Gastrocnemius medialis (tissue), 4 donors: Measurements from ENCODE around the gene PHC2. TPM values are rescaled to one million over a fixed set of nuclear protein-coding genes. Genes with fewer than 3 reads are reported as not detected.

ENCODE experiments used
- ATAC-seq, 2 donors: fragments of 150-250 bp; one replicate each; pipeline ENCODE4 v1.9.1; 2016
- DNase-seq, 2 donors: peaks; one replicate each; pipeline ENCODE4 v3.0.0-alpha.2; 2019
- H3K27ac ChIP-seq, 4 donors: fragments of 200-600 bp; sonication (generic); 1 replicate in 1 of 4; 2 replicates in 3 of 4; pipeline ENCODE4 v1.5.1; 2016 to 2018; ENCODE audit warnings: mild to moderate bottlenecking in 2 of 4, moderate library complexity in 1 of 4
- H3K27me3 ChIP-seq, 3 donors: fragments of 200-600 bp; sonication (generic) in 2 of 3; 1 replicate in 1 of 3; 2 replicates in 2 of 3; pipeline versions ENCODE4 v1.5.1 to v1.6.0; 2016 to 2019; ENCODE audit warnings: mild to moderate bottlenecking in 1 of 3, moderate library complexity in 1 of 3
- H3K36me3 ChIP-seq, 2 donors: fragments of 200-600 bp; sonication (generic) in 1 of 2; one replicate each; pipeline ENCODE4 v1.5.1; 2017 to 2018
- H3K4me1 ChIP-seq, 2 donors: fragments of 200-600 bp; sonication (generic) in 1 of 2; one replicate each; pipeline ENCODE4 v1.5.1; 2016 to 2017; ENCODE audit warnings: mild to moderate bottlenecking in 2 of 2
- H3K4me3 ChIP-seq, 4 donors: fragments of 200-600 bp; sonication (generic) in 3 of 4; 1 replicate in 1 of 4; 2 replicates in 3 of 4; pipeline ENCODE4 v1.5.1; 2016 to 2019; ENCODE audit warnings: mild to moderate bottlenecking in 2 of 4
- H3K9me3 ChIP-seq, 3 donors: fragments of 200-600 bp; sonication (generic) in 2 of 3; 1 replicate in 1 of 3; 2 replicates in 2 of 3; pipeline ENCODE4 v1.5.1; 2016 to 2019
- POLR2A ChIP-seq, 2 donors: fragments of 450-650 bp; IDR thresholded peaks; one replicate each; pipeline ENCODE4 v1.6.1; 2017; ENCODE audit warnings: antibody characterized with exemption in 2 of 2, mild to moderate bottlenecking in 2 of 2, moderate library complexity in 2 of 2
- in situ Hi-C, 4 donors: fragments of 200-750 bp; cut with MboI; loops; one replicate each; pipeline versions ENCODE4 v1.15.0 to v1.8.0; 2017; ENCODE audit warnings: low sequenced_read_pairs in 4 of 4
- intact Hi-C: fragments of 100-400 bp; cut with DNase I; formaldehyde crosslinking; loops from one replicate; pipeline ENCODE4 v1.15.1; 2023; ENCODE audit warnings: low total_unique reads
- total RNA-seq, 4 donors: library from RNA; depleted of rRNA; stranded (reverse); fragments of >200 nt; gene quantifications; one replicate each; pipeline versions ENCODE4 v1.1.0 to v1.2.3, GENCODE V29; 2016
- TF ChIP-seq, protein P1 (sequence below), 5 experiments: fragments of 450-650 bp in 3 of 5; fragments of 200-600 bp in 2 of 5; sonication (generic) in 2 of 5; IDR thresholded peaks in 4 of 5; conservative IDR thresholded peaks in 1 of 5; 1 replicate in 4 of 5; 2 replicates in 1 of 5; pipeline ENCODE4 v1.5.1; 2016 to 2019; ENCODE audit warnings: antibody characterized with exemption in 5 of 5, mild to moderate bottlenecking in 3 of 5, moderate library complexity in 3 of 5

PHC2 gene
- total RNA-seq, 4 donors from 2014 or later = 318 to 516 (median 364) TPM

GRCh38 chr1:33276573-33277298 is 154.2 kb downstream of the PHC2 start:
- H3K4me1 ChIP-seq = no peaks in the 10 kb centered on the region
- ATAC-seq = no peak
- in situ Hi-C loops = no loop called here
- no peak overlapping the region for H3K27ac ChIP-seq
- H3K4me3 ChIP-seq = no peak overlapping the region
- intact Hi-C loops = no loop called here
- DNase-seq = no peak
- H3K27me3 ChIP-seq = no peaks in the 10 kb centered on the region
- H3K9me3 ChIP-seq = no peaks in the 10 kb centered on the region
- H3K36me3 ChIP-seq = peaks cover 0 to 43% of the 10 kb centered on the region in 2 donors
- TF ChIP-seq POLR2A (IDR thresholded peaks at IDR 0.05) = no peak
- TF ChIP-seq, protein P1, sequence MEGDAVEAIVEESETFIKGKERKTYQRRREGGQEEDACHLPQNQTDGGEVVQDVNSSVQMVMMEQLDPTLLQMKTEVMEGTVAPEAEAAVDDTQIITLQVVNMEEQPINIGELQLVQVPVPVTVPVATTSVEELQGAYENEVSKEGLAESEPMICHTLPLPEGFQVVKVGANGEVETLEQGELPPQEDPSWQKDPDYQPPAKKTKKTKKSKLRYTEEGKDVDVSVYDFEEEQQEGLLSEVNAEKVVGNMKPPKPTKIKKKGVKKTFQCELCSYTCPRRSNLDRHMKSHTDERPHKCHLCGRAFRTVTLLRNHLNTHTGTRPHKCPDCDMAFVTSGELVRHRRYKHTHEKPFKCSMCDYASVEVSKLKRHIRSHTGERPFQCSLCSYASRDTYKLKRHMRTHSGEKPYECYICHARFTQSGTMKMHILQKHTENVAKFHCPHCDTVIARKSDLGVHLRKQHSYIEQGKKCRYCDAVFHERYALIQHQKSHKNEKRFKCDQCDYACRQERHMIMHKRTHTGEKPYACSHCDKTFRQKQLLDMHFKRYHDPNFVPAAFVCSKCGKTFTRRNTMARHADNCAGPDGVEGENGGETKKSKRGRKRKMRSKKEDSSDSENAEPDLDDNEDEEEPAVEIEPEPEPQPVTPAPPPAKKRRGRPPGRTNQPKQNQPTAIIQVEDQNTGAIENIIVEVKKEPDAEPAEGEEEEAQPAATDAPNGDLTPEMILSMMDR (IDR thresholded peaks at IDR 0.05 in 4 of 5, conservative IDR thresholded peaks at IDR 0.05 in 1 of 5) = no peak

GRCh38 chr1:33275706-33276572 is 155.0 kb downstream of the PHC2 start:
- Histone ChIP-seq H3K4me3 (no peak overlapping the region), H3K27me3 (no peaks in the 10 kb centered on the region), H3K36me3 (peaks cover 0 to 36% of the 10 kb centered on the region in 2 donors), H3K9me3 (no peaks in the 10 kb centered on the region), H3K4me1 (no peaks in the 10 kb centered on the region), H3K27ac (no peak overlapping the region)
- no peak for ATAC-seq
- no peak for DNase-seq
- no peak for TF ChIP-seq POLR2A (IDR thresholded peaks at IDR 0.05)
- TF ChIP-seq, protein P1 (IDR thresholded peaks at IDR 0.05 in 4 of 5, conservative IDR thresholded peaks at IDR 0.05 in 1 of 5) = no peak
- in situ Hi-C loops (no loop called here), intact Hi-C loops (no loop called here)

GRCh38 chr1:33275195-33275594 is 155.7 kb downstream of the PHC2 start:
- ATAC-seq = no peak
- TF ChIP-seq, protein P1 (IDR thresholded peaks at IDR 0.05 in 4 of 5, conservative IDR thresholded peaks at IDR 0.05 in 1 of 5) = no peak
- Histone ChIP-seq H3K36me3 (peaks cover 0 to 29% of the 10 kb centered on the region in 2 donors), H3K27ac (no peak overlapping the region), H3K4me3 (no peak overlapping the region), H3K9me3 (no peaks in the 10 kb centered on the region), H3K4me1 (no peaks in the 10 kb centered on the region), H3K27me3 (no peaks in the 10 kb centered on the region)
- in situ Hi-C loops = no loop called here
- intact Hi-C loops = no loop called here
- no peak for DNase-seq

GRCh38 chr1:33274446-33274845 is 156.4 kb downstream of the PHC2 start:
- no peak for TF ChIP-seq POLR2A (IDR thresholded peaks at IDR 0.05)
- TF ChIP-seq, protein P1 (IDR thresholded peaks at IDR 0.05 in 4 of 5, conservative IDR thresholded peaks at IDR 0.05 in 1 of 5) = no peak
- H3K4me3 ChIP-seq = no peak overlapping the region
- in situ Hi-C loops = no loop called here
- intact Hi-C loops = no loop called here
- H3K9me3 ChIP-seq = no peaks in the 10 kb centered on the region
- peaks cover 0 to 23% of the 10 kb centered on the region in 2 donors for H3K36me3 ChIP-seq
- DNase-seq (no peak), ATAC-seq (no peak)
- no peaks in the 10 kb centered on the region for H3K4me1 ChIP-seq
- H3K27ac ChIP-seq = no peak overlapping the region
- no peaks in the 10 kb centered on the region for H3K27me3 ChIP-seq
